A549 treated with CORT108297 at 1 μM for 4 hours (cell line): Measurements from ENCODE around the gene SDHAF1. TPM values are rescaled to one million over a fixed set of nuclear protein-coding genes. Genes with fewer than 3 reads are reported as not detected.

ENCODE experiments used
- total RNA-seq: library from RNA; stranded (reverse); fragments of 200-300 nt; extraction: Qiagen RNA extraction; gene quantifications from 5 replicates; pipeline ENCODE4 v1.2.3, GENCODE V29; 2022

SDHAF1 gene, protein sequence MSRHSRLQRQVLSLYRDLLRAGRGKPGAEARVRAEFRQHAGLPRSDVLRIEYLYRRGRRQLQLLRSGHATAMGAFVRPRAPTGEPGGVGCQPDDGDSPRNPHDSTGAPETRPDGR
- total RNA-seq: 28.9 to 53.3 TPM (median 48.7 TPM) in 5 replicates

DNA sequence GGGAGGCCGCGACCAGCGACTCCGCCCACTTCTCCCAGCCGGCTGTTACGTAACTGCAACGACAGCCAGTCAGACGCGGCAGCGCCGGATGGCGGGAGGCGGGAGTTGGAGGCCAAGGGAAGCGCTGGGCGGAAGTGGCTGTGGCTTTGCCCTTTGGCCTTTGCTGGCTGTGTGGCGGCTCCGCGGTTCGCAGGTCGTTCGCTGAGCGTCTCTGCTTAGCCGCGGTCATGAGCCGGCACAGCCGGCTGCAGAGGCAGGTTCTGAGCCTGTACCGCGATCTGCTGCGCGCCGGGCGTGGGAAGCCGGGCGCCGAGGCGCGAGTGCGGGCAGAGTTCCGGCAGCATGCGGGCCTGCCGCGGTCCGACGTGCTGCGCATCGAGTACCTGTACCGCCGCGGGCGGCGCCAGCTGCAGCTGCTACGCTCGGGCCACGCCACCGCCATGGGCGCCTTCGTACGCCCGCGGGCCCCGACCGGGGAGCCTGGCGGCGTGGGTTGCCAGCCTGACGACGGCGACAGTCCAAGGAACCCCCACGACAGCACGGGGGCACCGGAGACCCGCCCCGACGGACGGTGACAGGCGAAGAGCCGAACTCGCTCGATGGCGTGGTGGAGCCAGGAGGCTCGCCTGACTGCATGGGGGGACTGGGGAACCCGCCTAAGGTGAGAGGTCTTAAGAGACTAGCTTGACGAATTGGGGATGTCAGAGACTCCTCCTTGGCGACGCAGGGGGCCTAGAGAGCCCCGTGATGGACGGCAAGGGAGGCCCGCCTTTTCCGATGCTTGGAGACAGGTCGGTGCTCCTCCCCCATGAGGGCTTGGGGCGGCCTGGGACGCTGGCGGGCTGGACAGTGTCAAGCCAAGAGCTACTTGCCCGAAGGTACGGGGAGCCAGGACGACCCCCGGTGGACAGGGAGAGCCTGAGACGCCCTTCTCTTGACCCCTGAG, at the start of gene SDHAF1:
Gene SDHAF1 (plus strand): TSS at position 141 of the 946 bp plus-strand sequence. CDS start 87 bp downstream, at position 228.

DNA sequence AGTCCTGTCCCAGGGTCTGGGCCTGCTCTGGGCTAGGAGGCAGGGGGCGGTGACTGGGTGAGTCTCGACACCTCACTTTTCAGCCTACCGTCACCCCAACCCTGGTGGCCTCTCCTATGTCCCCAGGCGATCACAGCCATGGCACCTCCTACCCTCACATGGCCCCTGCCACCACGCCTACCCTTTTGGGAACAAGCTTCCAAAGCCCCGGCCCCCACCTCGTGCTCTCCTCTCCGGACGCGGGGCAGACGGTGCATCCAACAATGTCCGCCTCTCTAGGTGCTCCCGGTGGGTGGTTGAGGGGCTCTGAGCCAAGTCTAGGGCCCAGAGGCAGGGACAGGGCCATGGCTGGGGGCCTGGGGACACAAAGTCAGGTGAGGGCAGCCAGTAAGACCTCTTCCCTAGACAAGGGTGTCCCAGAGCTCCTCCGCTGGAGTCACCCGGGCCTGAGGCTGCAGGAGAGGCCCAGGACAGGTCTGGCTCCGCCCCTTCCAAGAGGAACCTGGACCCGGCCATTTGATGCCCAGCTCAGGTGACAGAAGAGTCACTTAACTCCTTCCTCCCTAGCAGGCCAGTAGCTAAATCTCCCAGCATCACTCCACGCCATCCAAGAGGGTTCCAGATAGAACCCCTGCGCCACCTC, 13.5 kb downstream of the SDHAF1 start, which contains the start of gene SYNE4:
Gene SYNE4 (minus strand): TSS at position 478 of the 643 bp plus-strand sequence. CDS start 132 bp downstream, at position 346.

DNA sequence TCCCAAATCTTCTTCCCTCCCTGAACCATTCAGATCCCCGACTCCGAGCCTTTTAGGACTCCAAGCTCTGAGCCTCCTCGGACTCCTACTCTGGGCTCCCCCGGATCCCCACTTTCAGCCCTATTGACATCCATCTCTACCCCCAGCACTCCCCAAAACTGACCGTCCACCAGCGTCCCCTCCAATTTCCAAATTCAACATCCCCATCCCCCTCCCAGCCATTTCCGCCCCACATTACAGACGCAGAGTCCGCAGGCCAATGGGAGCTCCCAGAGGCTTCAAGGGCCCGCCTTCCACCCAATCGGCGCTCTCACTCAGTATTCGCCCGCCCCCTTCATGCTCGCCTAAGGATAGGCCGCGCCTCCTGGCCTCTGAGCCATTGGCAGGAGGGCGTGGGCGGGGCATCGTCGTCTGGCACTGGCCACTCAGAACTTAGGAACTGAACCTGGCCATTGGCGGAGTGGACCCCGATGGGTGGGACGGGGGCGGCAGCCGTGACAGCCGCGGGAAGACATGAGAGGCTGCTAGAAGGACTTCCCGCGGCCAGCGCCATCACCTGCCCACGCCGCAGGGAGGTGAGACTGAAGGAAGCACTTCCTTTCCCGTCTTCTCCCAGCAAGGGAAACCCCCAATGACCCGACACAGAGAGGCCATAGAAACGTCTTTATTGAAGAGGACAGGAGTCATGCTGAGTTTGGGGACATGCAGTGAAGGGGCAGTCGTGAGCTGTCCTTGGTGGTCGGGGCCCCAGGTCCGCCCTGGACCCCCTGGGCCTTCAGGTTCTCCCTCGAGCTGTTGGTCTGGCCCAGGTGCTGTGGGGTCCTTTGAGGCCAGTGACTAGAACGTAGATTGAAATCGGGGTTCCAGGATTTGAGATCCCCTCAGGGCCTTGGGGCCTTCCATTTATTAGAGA, 19.3 kb downstream of the SDHAF1 start, which contains the start of gene ALKBH6:
Gene ALKBH6 (minus strand): TSS at position 202 of the 913 bp plus-strand sequence. CDS start 816 bp downstream, outside the sequence.

DNA sequence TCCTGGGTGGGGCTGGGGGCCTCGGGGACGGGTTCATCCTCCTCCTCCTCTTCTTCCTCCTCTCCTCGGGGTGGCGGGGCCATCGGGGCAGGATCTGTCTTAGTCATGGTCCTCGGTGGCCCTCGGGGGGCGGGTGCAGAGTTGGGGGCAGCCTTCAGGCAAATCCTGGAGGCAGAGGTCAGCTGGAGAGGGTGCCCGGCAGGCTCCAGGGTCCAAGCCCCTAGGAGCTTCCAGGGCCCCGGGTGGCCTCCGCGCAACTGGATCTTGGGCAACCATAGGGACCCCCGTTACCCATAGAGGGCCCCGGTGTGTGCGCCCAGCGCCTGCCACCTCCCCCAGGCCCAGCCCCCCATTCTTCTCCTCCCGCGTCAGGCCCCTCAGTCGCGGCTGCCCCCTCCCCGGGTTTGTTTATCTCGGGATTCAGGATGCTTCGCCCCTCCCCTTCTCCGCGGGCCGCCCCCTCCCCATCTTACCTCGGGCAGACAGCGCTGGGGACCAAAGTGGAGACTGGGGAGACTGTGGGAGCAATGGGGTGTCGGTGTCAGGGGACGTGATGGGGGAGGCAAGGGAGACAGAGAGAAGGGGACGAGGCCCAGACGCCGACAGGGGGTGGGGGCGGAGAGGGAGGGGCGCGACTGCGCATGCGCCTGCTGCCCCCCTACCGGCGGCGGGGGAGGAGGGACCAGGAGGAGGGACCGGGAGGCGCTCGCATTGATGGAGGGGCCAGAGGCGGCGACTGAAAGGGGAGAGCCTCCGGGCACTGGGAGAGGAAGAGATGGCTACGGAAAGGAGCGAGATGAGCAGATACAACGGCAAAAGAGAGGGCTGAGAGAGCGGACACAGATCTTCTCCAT, 37.5 kb downstream of the SDHAF1 start, which contains the start of gene CLIP3:
Gene CLIP3 (minus strand): TSS at position 623 of the 854 bp plus-strand sequence. CDS start 516 bp downstream, at position 107.

Other genes starting within 250 kb of the SDHAF1 start
- 26.6 to 31.3 TPM (median 28.4 TPM) in 5 replicates for gene U2AF1L4, start 249.8 kb upstream of the SDHAF1 start, total RNA-seq
- 285 to 335 TPM (median 294 TPM) in 5 replicates for gene PSENEN, start 249.5 kb upstream of the SDHAF1 start, total RNA-seq
- gene LIN37, start 246.6 kb upstream of the SDHAF1 start, total RNA-seq: 18.3 to 28.2 TPM (median 25.9 TPM) in 5 replicates
- 0.12 to 0.29 TPM (median 0.19 TPM) in 5 replicates for gene HSPB6, start 238.2 kb upstream of the SDHAF1 start, total RNA-seq
- 23.1 to 33.0 TPM (median 27.3 TPM) in 5 replicates for gene PROSER3, start 237.0 kb upstream of the SDHAF1 start, total RNA-seq
- gene ARHGAP33, start 219.6 kb upstream of the SDHAF1 start, total RNA-seq: 4.3 to 9.2 TPM (median 6.5 TPM) in 5 replicates
- 0.22 to 0.36 TPM (median 0.24 TPM) in 4 of 5 replicates, not detected in the other for gene PRODH2, start 182.3 kb upstream of the SDHAF1 start, total RNA-seq
- gene NPHS1, start 142.7 kb upstream of the SDHAF1 start, total RNA-seq: 0.32 to 0.84 TPM (median 0.46 TPM) in 5 replicates
- gene KIRREL2, start 138.3 kb upstream of the SDHAF1 start, total RNA-seq: 0.32 to 0.69 TPM (median 0.49 TPM) in 5 replicates
- 62.9 to 100 TPM (median 98.2 TPM) in 5 replicates for gene APLP1, start 126.6 kb upstream of the SDHAF1 start, total RNA-seq
- gene NFKBID, start 94.6 kb upstream of the SDHAF1 start, total RNA-seq: 6.6 to 10.3 TPM (median 7.4 TPM) in 5 replicates
- gene HCST, start 92.7 kb upstream of the SDHAF1 start, total RNA-seq: 0.28 to 0.76 TPM (median 0.62 TPM) in 4 of 5 replicates, not detected in the other
- gene TYROBP, start 86.9 kb upstream of the SDHAF1 start, total RNA-seq: not detected in 5 replicates
- 15.6 to 25.9 TPM (median 22.3 TPM) in 5 replicates for gene LRFN3, start 58.8 kb upstream of the SDHAF1 start, total RNA-seq
- 0.10 to 0.50 TPM (median 0.33 TPM) in 5 replicates for gene SYNE4, start 13.6 kb downstream of the SDHAF1 start, total RNA-seq
- gene ALKBH6, start 19.0 kb downstream of the SDHAF1 start, total RNA-seq: 24.0 to 27.0 TPM (median 26.6 TPM) in 5 replicates
- 0.68 to 1.1 TPM (median 0.92 TPM) in 5 replicates for gene CLIP3, start 37.7 kb downstream of the SDHAF1 start, total RNA-seq
- 5.2 to 8.2 TPM (median 7.8 TPM) in 5 replicates for gene THAP8, start 59.1 kb downstream of the SDHAF1 start, total RNA-seq
- gene WDR62, start 59.7 kb downstream of the SDHAF1 start, total RNA-seq: 19.8 to 31.7 TPM (median 27.4 TPM) in 5 replicates
- gene OVOL3, start 116.0 kb downstream of the SDHAF1 start, total RNA-seq: 0.15 to 0.74 TPM (median 0.38 TPM) in 4 of 5 replicates, not detected in the other
- gene POLR2I, start 119.7 kb downstream of the SDHAF1 start, total RNA-seq: 244 to 270 TPM (median 252 TPM) in 5 replicates
- 409 to 569 TPM (median 558 TPM) in 5 replicates for gene TBCB, start 120.3 kb downstream of the SDHAF1 start, total RNA-seq
- 1,500 to 2,226 TPM (median 2,198 TPM) in 5 replicates for gene CAPNS1, start 144.9 kb downstream of the SDHAF1 start, total RNA-seq
- not detected in 5 replicates for gene COX7A1, start 157.3 kb downstream of the SDHAF1 start, total RNA-seq
- gene ZNF565, start 219.5 kb downstream of the SDHAF1 start, total RNA-seq: 3.6 to 4.5 TPM (median 3.9 TPM) in 5 replicates
- gene ZNF146, start 219.9 kb downstream of the SDHAF1 start, total RNA-seq: 109 to 187 TPM (median 114 TPM) in 5 replicates